HG02759 (cell line): ENCODE results near the gene SLC7A6.

ENCODE experiments used
- ATAC-seq: cut with Tn5 transposase; IDR thresholded peaks from one replicate; pipeline ENCODE4 v1.9.1; 2021; ENCODE audit warnings: mild to moderate bottlenecking, moderate library complexity; ENCODE audit not compliant: unreplicated experiment

SLC7A6 gene

GRCh38 chr16:68253721-68254120 lies 10.6 kb upstream of the SLC7A6 start:
- ATAC-seq: no peak

GRCh38 chr16:68255712-68256111 lies 8.6 kb upstream of the SLC7A6 start:
- ATAC-seq: no peak

- ATAC-seq: peak; percentile 62
Observed at GRCh38 chr16:68257251-68257905, 6.9 kb upstream of the SLC7A6 start.

GRCh38 chr16:68257906-68258800 lies 6.2 kb upstream of the SLC7A6 start:
- peak; percentile 29 for ATAC-seq

- no peak for ATAC-seq
Observed at GRCh38 chr16:68259007-68259825, 5.1 kb upstream of the SLC7A6 start.

- ATAC-seq: no peak
Observed at GRCh38 chr16:68263559-68264127, 683 bp upstream of the SLC7A6 start.

GRCh38 chr16:68265078-68265920 lies 973 bp downstream of the SLC7A6 start:
- ATAC-seq: no peak

GRCh38 chr16:68267612-68268405 lies 3.5 kb downstream of the SLC7A6 start:
- ATAC-seq: no peak

GRCh38 chr16:68269793-68270192 lies 5.5 kb downstream of the SLC7A6 start:
- ATAC-seq: no peak

GRCh38 chr16:68270353-68270752 lies 6.0 kb downstream of the SLC7A6 start:
- no peak for ATAC-seq

- ATAC-seq: no peak
Observed at GRCh38 chr16:68272507-68273209, 8.3 kb downstream of the SLC7A6 start.

GRCh38 chr16:68273459-68273858 lies 9.1 kb downstream of the SLC7A6 start:
- no peak for ATAC-seq

GRCh38 chr16:68273896-68274295 lies 9.6 kb downstream of the SLC7A6 start:
- no peak for ATAC-seq

- ATAC-seq: no peak
Observed at GRCh38 chr16:68274441-68274840, 10.1 kb downstream of the SLC7A6 start.

GRCh38 chr16:68275611-68276191 lies 11.4 kb downstream of the SLC7A6 start:
- peak; percentile 64 for ATAC-seq

GRCh38 chr16:68276223-68276622 lies 11.9 kb downstream of the SLC7A6 start:
- no peak for ATAC-seq

GRCh38 chr16:68279726-68280558 lies 15.6 kb downstream of the SLC7A6 start:
- no peak for ATAC-seq
